Upper lobe of left lung (tissue), 4 donors: ENCODE results near the gene GFPT2.

Experiments used
- CTCF ChIP-seq, 6 experiments: fragments of 450-650 bp in 4 of 6; fragments of 200-600 bp in 2 of 6; sonication (generic) in 2 of 6; IDR thresholded peaks; one replicate each; pipeline ENCODE4 v1.5.1; 2016 to 2019; ENCODE audit warnings: antibody characterized with exemption in 6 of 6
- POLR2A ChIP-seq, 4 donors: fragments of 450-650 bp; IDR thresholded peaks; one replicate each; pipeline ENCODE4 v1.5.1; 2016 to 2017; ENCODE audit warnings: antibody characterized with exemption in 4 of 4, mild to moderate bottlenecking in 2 of 4
- POLR2AphosphoS5 ChIP-seq, 2 donors: sonication (generic); formaldehyde crosslinking; IDR thresholded peaks; one replicate each; pipeline ENCODE4 v1.5.1; 2017; ENCODE audit warnings: antibody characterized with exemption in 2 of 2

DNA sequence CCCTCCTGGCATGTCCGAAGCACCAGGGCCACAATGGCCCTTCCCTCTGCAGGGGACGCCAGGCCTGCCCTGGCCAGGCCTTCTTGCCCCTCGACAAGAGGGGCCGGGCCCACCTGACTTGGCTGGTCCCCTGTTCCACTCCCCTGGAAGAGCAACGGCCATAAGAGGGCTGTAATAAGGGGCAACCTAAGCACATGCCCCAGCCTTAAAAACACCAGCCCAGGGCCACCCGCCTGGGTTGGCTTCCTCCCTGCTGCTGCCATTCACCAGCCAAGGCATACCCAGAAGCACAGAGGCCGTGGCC is 8.5 kb downstream of the GFPT2 start:
- no peak for TF ChIP-seq CTCF (IDR thresholded peaks at IDR 0.05)
- no peak for TF ChIP-seq POLR2AphosphoS5 (IDR thresholded peaks at IDR 0.05)
- TF ChIP-seq POLR2A (IDR thresholded peaks at IDR 0.05): no peak
